ENCODE results near the gene GALNT14. TPM values are rescaled to one million over a fixed set of nuclear protein-coding genes. Genes with fewer than 3 reads are reported as not detected.

GALNT14 gene
- total and polyA plus RNA-seq, 2 of the 8 experiments (the other 6 are each of a cell fraction or from before 2014, with no cell fraction given), result 13.0 to 13.7 TPM

DNA sequence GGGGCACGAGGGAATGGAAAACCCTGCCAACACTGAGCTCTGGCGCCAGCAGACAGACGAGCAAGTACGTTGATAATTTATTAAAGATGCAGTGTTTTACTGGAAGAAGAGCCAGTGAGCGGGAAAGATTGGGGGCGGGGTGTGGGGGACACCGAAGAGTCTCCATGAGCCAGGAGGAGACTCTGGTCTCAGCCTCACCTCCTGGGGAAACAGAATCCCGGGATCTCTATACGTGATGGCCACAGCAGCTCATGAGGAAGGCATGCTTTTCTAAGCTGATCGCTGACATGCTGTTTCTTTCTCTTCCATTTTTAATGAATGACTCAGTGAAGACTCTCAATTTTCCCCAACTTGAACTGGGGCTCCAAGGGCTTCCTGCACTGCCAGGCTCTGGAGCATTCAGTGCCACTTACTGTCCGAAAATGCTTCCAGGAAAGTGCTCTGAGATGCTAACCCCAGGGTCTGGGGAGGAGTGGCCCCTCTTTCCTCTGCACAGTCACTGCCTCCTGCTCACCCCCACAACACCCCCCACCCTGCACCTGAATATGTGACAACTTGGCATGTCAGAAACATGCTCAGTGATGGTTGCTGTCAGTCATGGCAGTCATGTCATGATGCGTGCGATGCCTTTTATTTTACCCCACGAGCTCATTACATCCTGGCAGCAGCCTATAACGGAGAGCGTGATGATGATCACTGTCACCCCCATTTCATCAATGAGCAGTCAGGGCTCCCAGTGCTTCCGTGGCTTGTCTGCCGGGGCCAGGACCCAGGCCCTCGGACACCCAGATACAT lies 166.8 kb downstream of the GALNT14 start:
- CTCF ChIA-PET (ENCODE audit: partially characterized antibody), result interaction anchor here (1.0 to 4.8 kb wide), 4 partner anchors 9 to 807 kb away, joined by 3 to 34 read pairs (median 6); no protein-coding TSS in a partner anchor
- H3K18ac ChIP-seq (ENCODE audit: extremely low read depth, low read length), result no peak overlapping the region

More for the DNA sequence above, 166.8 kb downstream of the GALNT14 start:
- Histone ChIP-seq H3K4me3 (ENCODE audit: extremely low read depth in 1 of 4, insufficient read depth in 2 of 4, low read depth in 3 of 4, low read length in 4 of 4) (no peak overlapping the region), H3K36me3 (ENCODE audit: control insufficient read depth in 2 of 4, insufficient read depth in 4 of 4, low read length in 3 of 4) (no peaks in the 10 kb centered on the region), H4K91ac (replicated peaks; ENCODE audit: insufficient read length, low read length) (no peak overlapping the region), H3K4ac (replicated peaks; ENCODE audit: insufficient read length, low read depth, low read length) (no peak overlapping the region), H3K4me2 (ENCODE audit: insufficient read depth in 1 of 2, low read depth in 2 of 2, low read length in 2 of 2) (no peak overlapping the region), H3K4me1 (replicated peaks in 1 of 4; ENCODE audit: control insufficient read depth in 3 of 4, insufficient read depth in 4 of 4, low read length in 3 of 4) (no peaks in the 10 kb centered on the region), H3K27ac (ENCODE audit: low read depth, low read length) (no peak overlapping the region), H3K79me2 (ENCODE audit: control insufficient read depth in 1 of 2, insufficient read depth in 2 of 2, low read length in 2 of 2) (no peaks in the 10 kb centered on the region), H2BK20ac (ENCODE audit: low read length) (no peak overlapping the region), H3K23ac (ENCODE audit: insufficient read length) (no peak overlapping the region), H4K5ac (ENCODE audit: insufficient read length, low read depth, low read length) (no peak overlapping the region), H2AFZ (ENCODE audit: low read length) (no peak overlapping the region), H2BK15ac (ENCODE audit: low read length) (no peak overlapping the region), H4K8ac (ENCODE audit: extremely low read depth, insufficient read depth, low read length) (no peak overlapping the region), H3K9me3 (ENCODE audit: insufficient read depth in 2 of 2, low read depth in 1 of 2, low read length in 1 of 2) (peaks cover under 1 to 1% of the 10 kb centered on the region in 2 experiments; a peak in 2 of 4 replicates), H2BK12ac (ENCODE audit: low read depth, low read length) (no peak overlapping the region), H3K79me1 (ENCODE audit: low read depth, low read length) (no peaks in the 10 kb centered on the region), H3K9ac (replicated peaks in 1 of 4; ENCODE audit: extremely low read depth in 1 of 4, low read depth in 3 of 4, low read length in 3 of 4) (no peak overlapping the region), H3K56ac (replicated peaks; ENCODE audit: insufficient read length, low read depth, low read length) (no peak overlapping the region), H4K20me1 (replicated peaks in 1 of 2; ENCODE audit: control insufficient read depth in 1 of 2, insufficient read depth in 2 of 2, low read length in 2 of 2) (no peaks in the 10 kb centered on the region), H2BK120ac (replicated peaks; ENCODE audit: low read depth, low read length) (no peak overlapping the region), H3K23me2 (ENCODE audit: low read depth, low read length) (no peaks in the 10 kb centered on the region), H3K27me3 (replicated peaks in 1 of 4; ENCODE audit: control insufficient read depth in 3 of 4, extremely low read depth in 1 of 4, insufficient read depth in 3 of 4, low read length in 3 of 4) (no peaks in the 10 kb centered on the region), H2BK5ac (ENCODE audit: low read depth, low read length) (no peak overlapping the region), H2AK5ac (ENCODE audit: low read depth, low read length) (no peak overlapping the region), H3K14ac (ENCODE audit: insufficient read length) (no peak overlapping the region)
- POLR2A ChIA-PET (ENCODE audit: partially characterized antibody), result interaction anchor here (0.9 kb wide), 1 partner anchor 8 kb away, joined by 3 read pairs; no protein-coding TSS in a partner anchor
- no peak for DNase-seq (ENCODE audit: low read depth in 1 of 2, low spot score in 2 of 2)
- WGBS, 2 experiments (ENCODE audit: extremely low coverage in 1 of 2, insufficient coverage in 1 of 2, insufficient read length in 1 of 2, insufficient replicate concordance in 2 of 2, low coverage in 1 of 2, low lambda C conversion rate in 2 of 2, missing lambda C conversion rate in 1 of 2), result 90% methylated on average over 19 of the region's 19 CpGs; no CpG with 5 or more reads in 1 of the 2 experiments
- FAIRE-seq, result no peak

Data from H1 (cell line).